Measurements from ENCODE around the gene ULK4. TPM values are rescaled to one million over a fixed set of nuclear protein-coding genes. Genes with fewer than 3 reads are reported as not detected.
"Not testable (repeated sequence)": the region's sequence is repeated elsewhere in the genome, so short reads cannot be mapped to it uniquely, and the experiment has no call there.

Gene ULK4
- total RNA-seq, 1 experiment from 2014 or later = 3.6 TPM

- Histone ChIP-seq H3K36me3 (no peaks in the 10 kb centered on the region), H3K9me3 (no peaks in the 10 kb centered on the region), H3K4me3 (no peak overlapping the region), H3K27me3 (no peaks in the 10 kb centered on the region)
- no peak for DNase-seq
Observed at GRCh38 chr3:41450416-41451231, 511.3 kb downstream of the ULK4 start.

GRCh38 chr3:41448396-41448795, 513.5 kb downstream of the ULK4 start:
- H3K9me3 ChIP-seq = no peaks in the 10 kb centered on the region
- H3K27me3 ChIP-seq = no peaks in the 10 kb centered on the region
- no peak for DNase-seq
- no peak overlapping the region for H3K4me3 ChIP-seq
- no peaks in the 10 kb centered on the region for H3K36me3 ChIP-seq

GRCh38 chr3:41447701-41448100, 514.2 kb downstream of the ULK4 start:
- Histone ChIP-seq H3K36me3 (no peaks in the 10 kb centered on the region), H3K9me3 (no peaks in the 10 kb centered on the region), H3K27me3 (no peaks in the 10 kb centered on the region), H3K4me3 (no peak overlapping the region)
- DNase-seq = no peak

GRCh38 chr3:41446316-41446715, 515.6 kb downstream of the ULK4 start:
- DNase-seq, H3K36me3 ChIP-seq, H3K4me3 ChIP-seq, H3K9me3 ChIP-seq, H3K27me3 ChIP-seq: not testable (repeated sequence)

- Histone ChIP-seq H3K36me3 (no peaks in the 10 kb centered on the region), H3K4me3 (no peak overlapping the region), H3K9me3 (no peaks in the 10 kb centered on the region), H3K27me3 (no peaks in the 10 kb centered on the region)
- DNase-seq = no peak
Observed at GRCh38 chr3:41441568-41441967, 520.3 kb downstream of the ULK4 start.

GRCh38 chr3:41441139-41441538, 520.8 kb downstream of the ULK4 start:
- H3K9me3 ChIP-seq = no peaks in the 10 kb centered on the region
- no peaks in the 10 kb centered on the region for H3K27me3 ChIP-seq
- H3K4me3 ChIP-seq = no peak overlapping the region
- DNase-seq = no peak
- no peaks in the 10 kb centered on the region for H3K36me3 ChIP-seq

GRCh38 chr3:41436983-41437382, 524.9 kb downstream of the ULK4 start:
- Histone ChIP-seq H3K4me3 (no peak overlapping the region), H3K9me3 (no peaks in the 10 kb centered on the region), H3K27me3 (no peaks in the 10 kb centered on the region), H3K36me3 (no peaks in the 10 kb centered on the region)
- DNase-seq = no peak

GRCh38 chr3:41434781-41435180, 527.1 kb downstream of the ULK4 start:
- no peak for DNase-seq
- Histone ChIP-seq H3K36me3 (no peaks in the 10 kb centered on the region), H3K27me3 (no peaks in the 10 kb centered on the region), H3K9me3 (no peaks in the 10 kb centered on the region), H3K4me3 (no peak overlapping the region)

- Histone ChIP-seq H3K27me3 (no peaks in the 10 kb centered on the region), H3K9me3 (no peaks in the 10 kb centered on the region), H3K36me3 (no peaks in the 10 kb centered on the region), H3K4me3 (no peak overlapping the region)
- no peak for DNase-seq
Observed at GRCh38 chr3:41431386-41431785, 530.5 kb downstream of the ULK4 start.

- Histone ChIP-seq H3K27me3 (no peaks in the 10 kb centered on the region), H3K36me3 (no peaks in the 10 kb centered on the region), H3K9me3 (no peaks in the 10 kb centered on the region), H3K4me3 (no peak overlapping the region)
- DNase-seq = no peak
Observed at GRCh38 chr3:41430886-41431285, 531.0 kb downstream of the ULK4 start.

- DNase-seq = no peak
- Histone ChIP-seq H3K4me3 (no peak overlapping the region), H3K9me3 (no peaks in the 10 kb centered on the region), H3K27me3 (no peaks in the 10 kb centered on the region), H3K36me3 (no peaks in the 10 kb centered on the region)
Observed at GRCh38 chr3:41430391-41430790, 531.5 kb downstream of the ULK4 start.

- H3K27me3 ChIP-seq = no peaks in the 10 kb centered on the region
- no peak overlapping the region for H3K4me3 ChIP-seq
- no peaks in the 10 kb centered on the region for H3K36me3 ChIP-seq
- H3K9me3 ChIP-seq = no peaks in the 10 kb centered on the region
- no peak for DNase-seq
Observed at GRCh38 chr3:41426485-41426884, 535.4 kb downstream of the ULK4 start.

GRCh38 chr3:41424543-41425300, 537.2 kb downstream of the ULK4 start:
- no peak for DNase-seq
- no peaks in the 10 kb centered on the region for H3K36me3 ChIP-seq
- H3K4me3 ChIP-seq = no peak overlapping the region
- H3K27me3 ChIP-seq = no peaks in the 10 kb centered on the region
- no peaks in the 10 kb centered on the region for H3K9me3 ChIP-seq

- Histone ChIP-seq H3K27me3 (no peaks in the 10 kb centered on the region), H3K4me3 (no peak overlapping the region), H3K36me3 (no peaks in the 10 kb centered on the region), H3K9me3 (no peaks in the 10 kb centered on the region)
- no peak for DNase-seq
Observed at GRCh38 chr3:41419809-41420208, 542.1 kb downstream of the ULK4 start.

GRCh38 chr3:41418961-41419691, 542.8 kb downstream of the ULK4 start:
- peak; percentile 56 for DNase-seq
- no peaks in the 10 kb centered on the region for H3K36me3 ChIP-seq
- no peaks in the 10 kb centered on the region for H3K27me3 ChIP-seq

GRCh38 chr3:41417574-41417973, 544.3 kb downstream of the ULK4 start:
- H3K4me3 ChIP-seq = no peak overlapping the region
- no peak for DNase-seq
- no peaks in the 10 kb centered on the region for H3K27me3 ChIP-seq
- no peaks in the 10 kb centered on the region for H3K9me3 ChIP-seq
- no peaks in the 10 kb centered on the region for H3K36me3 ChIP-seq

More at GRCh38 chr3:41418961-41419691, 542.8 kb downstream of the ULK4 start:
- no peaks in the 10 kb centered on the region for H3K9me3 ChIP-seq
- H3K4me3 ChIP-seq = no peak overlapping the region

GRCh38 chr3:41411065-41411464, 550.8 kb downstream of the ULK4 start:
- DNase-seq = no peak
- Histone ChIP-seq H3K27me3 (no peaks in the 10 kb centered on the region), H3K9me3 (no peaks in the 10 kb centered on the region), H3K36me3 (no peaks in the 10 kb centered on the region), H3K4me3 (no peak overlapping the region)

Data from MG63 (cell line).